HG03571 (cell line): ENCODE data around the gene PDCL2.
"Not testable (repeated sequence)": the region's sequence is repeated elsewhere in the genome, so short reads cannot be mapped to it uniquely, and the experiment has no call there.

Source experiments
- ATAC-seq: cut with Tn5 transposase; IDR thresholded peaks from one replicate; pipeline ENCODE4 v1.9.1; 2021; ENCODE audit not compliant: unreplicated experiment

The PDCL2 gene, protein sequence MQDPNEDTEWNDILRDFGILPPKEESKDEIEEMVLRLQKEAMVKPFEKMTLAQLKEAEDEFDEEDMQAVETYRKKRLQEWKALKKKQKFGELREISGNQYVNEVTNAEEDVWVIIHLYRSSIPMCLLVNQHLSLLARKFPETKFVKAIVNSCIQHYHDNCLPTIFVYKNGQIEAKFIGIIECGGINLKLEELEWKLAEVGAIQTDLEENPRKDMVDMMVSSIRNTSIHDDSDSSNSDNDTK

DNA sequence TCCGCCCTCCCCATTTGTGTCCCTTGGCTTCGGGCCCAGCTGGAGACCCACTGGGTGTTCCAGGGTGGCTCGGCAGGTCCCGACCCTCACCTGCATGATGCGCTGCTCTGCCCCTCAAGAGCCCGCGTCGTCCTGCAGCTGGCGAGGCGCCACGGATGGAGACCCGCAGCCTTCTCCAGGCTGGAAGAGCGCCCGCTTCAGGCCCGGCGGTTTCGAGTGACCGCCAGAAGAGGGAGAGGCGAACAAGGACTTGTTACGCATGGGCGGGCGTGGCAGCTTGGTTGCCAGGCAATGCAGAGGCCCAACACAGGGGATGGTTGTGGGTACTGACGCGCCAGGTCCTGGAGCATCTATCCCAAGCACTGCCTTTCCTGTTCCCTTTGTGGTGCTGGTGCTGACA is at the start of gene PDCL2:
Gene PDCL2 (minus strand): TSS at position 232 of the 400 bp plus-strand sequence. CDS start 136 bp downstream, at position 96.
- no peak for ATAC-seq

DNA sequence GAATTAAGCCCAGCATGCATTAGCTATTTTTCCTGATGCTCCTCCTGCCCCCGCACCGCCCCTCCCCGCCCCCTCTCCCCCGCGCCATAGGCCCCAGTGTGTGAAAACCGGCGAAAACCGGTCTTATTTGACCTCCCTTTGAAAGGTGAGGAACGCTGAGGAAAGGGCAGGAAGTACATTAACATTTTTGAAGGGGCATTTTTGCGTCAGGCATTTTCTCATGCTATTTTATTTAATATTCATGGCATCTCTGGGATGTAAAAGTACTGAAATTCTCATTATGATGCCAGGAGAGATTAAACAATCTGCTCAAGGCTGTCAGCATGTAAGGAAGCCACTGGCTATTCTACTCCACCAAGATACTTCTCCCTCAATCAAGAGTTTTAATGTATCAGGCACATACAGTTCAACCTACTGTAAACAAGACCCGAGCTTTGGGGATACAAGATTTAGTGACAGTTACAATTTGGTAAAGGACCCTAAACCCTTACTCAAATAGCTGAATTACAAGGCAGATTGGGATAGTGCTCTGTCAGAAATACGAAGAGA is 45.3 kb upstream of the PDCL2 start:
- no peak for ATAC-seq

DNA sequence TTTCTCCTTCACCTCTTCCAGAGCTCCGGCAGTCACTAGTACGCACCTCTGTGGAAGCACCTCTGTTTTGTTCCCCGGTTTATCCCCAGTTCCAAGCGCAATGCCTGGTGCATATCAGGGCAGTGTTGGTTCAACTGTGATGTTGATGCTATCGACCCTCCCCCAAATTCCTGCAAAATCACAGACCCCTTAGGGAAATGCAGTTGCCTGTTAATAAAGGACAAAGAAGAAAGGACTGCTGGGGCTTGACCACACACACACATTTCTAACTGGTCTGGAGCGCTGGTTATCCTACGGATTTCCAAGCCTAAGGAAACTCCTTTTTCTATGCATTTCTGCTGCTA is 44.6 kb upstream of the PDCL2 start:
- ATAC-seq, result no peak

DNA sequence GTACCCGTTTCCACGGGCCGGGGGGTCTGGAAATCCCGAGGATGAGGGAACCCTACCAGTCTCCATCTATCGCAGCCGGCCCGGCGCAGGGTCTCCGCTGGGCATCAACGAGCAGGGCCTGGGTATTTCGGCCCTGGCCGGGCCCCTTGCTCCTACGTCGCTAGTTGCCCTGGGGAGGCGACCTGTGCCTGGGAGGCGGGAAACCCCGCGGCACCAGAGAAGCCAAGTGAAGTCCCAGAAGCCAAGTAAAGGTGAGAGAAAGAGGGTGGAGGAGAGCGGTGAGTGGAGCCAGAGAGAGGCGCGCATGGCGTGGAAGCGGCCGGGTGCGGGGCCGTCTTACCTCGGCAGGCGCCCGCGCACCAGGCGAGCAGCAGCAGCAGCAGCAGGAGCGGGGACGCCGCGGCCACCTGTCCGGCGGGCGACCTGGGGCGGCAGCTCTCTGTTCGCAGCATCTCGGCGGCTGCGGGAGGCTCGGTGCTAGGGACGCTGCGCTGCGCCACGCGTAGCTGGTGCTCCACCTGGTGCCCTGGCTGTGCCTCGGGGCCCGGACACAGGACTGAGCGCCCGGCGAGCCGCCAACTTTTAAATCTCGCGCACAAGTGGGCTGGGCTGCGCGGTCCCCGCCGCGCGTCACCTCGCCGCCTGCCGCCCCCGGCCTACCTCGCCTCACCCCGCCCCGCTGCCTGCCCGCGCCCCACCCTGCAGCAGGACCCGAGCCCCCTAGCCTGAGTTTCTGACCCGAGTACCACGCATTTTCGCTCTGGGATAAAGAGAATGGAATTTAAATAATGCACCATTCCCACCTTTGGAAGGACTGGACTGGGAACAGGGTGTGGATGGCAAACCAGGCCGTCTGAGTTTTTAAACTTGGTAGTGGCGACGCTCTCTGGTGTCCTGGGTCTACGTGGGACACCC is 44.0 kb upstream of the PDCL2 start, which contains the start of gene NMU:
Gene NMU (minus strand): TSS at position 558 of the 915 bp plus-strand sequence. CDS start 106 bp downstream, at position 452.
- no peak for ATAC-seq

DNA sequence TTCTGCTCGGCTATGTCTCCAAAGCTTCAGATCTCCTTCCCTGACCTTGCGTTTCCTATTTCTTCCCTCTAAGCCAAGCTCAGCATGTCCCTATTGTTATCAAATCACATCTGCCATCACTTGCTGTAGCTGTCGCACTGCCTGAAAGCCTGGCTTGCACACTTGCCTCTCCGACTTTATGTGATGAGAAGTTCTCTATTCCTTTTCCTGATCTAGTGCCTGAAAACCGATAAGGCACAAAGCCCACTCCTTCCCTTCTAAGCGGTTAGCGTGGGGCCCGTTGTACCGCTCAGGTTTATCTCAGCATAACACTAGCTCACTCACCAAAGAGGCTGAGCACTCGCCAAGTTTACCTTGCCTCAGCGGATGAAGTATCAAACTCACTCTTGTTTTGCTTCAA is 43.2 kb upstream of the PDCL2 start:
- no peak for ATAC-seq

DNA sequence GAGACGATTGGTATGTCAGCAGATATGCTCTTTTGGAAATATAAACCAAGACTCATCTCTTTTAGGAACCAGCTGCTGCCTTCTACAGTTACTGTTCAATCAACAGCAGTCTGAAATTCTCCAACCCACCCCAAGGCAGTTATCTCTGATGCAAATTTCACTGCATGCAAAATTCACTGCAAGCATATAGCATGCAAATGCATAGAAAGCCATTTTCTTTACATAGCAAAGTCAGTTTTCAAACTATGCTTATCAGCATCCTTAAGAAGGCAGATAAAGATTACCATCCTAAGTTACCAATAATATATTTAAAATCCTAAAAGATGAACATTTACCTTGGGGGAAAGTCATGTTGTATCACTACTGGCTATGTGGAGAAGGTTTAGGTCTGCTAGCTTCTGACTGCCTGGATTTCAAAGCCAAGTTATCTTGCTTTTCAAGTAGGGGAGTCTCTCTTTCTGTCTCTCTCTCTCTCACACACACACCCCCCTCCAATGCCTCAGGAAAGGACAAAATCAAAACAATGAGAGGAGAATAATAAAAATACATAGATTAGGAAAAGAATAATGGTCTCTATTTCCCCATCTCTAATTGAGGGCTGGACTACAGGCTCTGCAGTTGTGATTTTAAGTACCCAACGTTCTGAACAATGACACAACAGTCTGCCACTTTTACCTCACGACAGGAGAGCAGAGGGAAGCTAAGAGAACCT is 42.5 kb upstream of the PDCL2 start:
- no peak for ATAC-seq

DNA sequence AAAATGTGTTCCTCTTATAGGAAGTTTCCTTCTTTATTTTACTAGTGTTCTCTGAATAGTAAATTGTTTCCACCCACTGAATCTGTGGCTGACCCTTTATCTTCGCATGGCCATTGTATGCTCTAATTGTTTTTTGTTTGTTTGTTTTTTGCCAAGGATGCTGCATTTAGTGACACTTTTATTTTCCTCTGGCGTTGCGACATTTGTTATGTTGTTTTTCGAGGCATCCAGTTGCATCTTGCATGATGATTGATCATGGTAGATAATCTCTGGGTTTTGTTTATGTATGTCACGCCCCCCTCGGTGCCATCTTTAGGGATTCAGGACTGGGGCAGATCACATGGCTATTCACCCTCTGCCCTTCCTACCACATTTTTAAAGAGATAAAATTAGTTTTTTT is 41.9 kb upstream of the PDCL2 start:
- no peak for ATAC-seq

DNA sequence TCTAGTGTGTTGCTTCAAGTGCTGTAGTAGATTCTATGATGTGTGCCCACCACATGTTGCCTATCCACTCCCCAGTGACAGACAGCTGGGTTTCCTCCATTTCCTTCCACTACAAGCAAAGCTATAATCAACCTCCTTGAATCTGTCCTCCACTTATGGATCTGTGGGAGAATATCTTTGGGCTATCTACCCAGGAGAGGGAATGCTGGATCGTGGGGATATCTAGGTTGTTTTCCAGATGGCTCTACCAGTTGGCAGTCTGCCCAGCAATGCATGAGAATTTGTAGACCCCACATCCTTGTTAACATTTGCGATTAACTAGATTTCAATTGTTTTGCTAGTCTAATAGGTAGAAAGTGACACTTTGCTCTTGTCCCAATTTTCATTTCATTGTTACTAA is 33.8 kb upstream of the PDCL2 start:
- ATAC-seq, result no peak

DNA sequence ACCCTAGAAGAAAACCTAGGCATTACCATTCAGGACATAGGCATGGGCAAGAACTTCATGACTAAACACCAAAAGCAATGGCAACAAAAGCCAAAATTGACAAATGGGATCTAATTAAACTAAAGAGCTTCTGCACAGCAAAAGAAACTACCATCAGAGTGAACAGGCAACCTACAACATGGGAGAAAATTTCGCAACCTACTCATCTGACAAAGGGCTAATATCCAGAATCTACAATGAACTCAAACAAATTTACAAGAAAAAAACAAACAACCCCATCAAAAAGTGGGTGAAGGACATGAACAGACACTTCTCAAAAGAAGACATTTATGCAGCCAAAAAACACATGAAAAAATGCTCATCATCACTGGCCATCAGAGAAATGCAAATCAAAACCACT is 32.0 kb upstream of the PDCL2 start:
- not testable (repeated sequence) for ATAC-seq

DNA sequence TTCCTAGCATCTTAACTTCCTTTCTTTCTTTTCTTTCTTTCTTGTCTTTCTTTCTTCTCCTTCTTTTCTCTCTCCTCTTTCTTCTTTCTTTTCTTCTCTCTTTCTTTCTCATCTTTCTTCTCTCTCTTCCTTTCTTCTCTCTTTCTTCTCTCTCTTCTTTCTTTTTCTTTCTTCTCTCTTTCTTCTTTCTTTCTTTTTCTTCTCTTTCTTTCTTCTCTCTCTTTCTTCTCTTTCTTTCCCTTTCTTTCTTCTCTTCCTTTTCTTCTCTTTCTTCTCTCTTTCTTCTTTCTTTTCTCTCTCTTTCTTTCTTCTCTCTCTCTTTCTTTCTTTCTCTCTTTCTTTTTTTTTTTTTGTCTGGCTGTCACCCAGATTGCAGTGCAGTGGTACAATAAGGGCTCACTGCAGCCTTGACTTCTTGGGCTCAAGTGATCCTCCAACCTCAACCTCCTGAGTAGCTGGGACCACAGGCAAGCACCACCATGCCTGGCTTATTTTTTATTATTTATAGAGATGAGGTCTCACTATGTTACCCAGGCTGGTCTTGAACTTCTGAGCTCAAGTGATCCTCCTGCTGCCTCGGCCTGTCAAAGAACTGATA is 26.6 kb upstream of the PDCL2 start:
- ATAC-seq, result no peak

DNA sequence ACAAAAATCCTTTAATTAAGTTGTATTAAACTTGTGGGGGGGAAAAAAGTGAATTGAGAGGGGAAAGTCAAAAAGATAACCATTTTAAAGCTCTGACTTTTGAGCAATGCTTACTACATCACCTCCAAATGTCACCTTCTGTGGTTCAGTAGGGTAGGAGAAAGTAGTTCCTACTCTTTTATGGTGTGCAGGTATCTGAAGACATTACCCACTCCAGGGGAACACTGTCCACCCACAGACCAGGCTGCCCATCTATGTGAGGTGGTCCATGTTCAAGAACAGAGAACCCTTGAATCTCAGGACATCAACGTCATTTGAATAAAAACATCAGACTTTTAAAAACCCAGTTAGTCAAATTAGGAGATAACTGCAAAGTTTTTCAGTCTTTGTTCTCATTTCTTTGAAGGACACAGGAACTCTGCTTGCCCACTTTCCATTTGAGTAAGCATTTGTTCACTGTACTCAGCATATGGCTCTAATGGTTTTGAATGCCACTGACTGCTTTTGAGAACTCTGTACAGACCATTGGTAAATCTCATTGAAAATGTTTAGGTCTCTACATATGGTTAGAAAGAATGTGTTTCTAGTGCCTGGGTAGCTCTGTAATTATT is 25.6 kb upstream of the PDCL2 start:
- ATAC-seq, result peak; percentile 90

DNA sequence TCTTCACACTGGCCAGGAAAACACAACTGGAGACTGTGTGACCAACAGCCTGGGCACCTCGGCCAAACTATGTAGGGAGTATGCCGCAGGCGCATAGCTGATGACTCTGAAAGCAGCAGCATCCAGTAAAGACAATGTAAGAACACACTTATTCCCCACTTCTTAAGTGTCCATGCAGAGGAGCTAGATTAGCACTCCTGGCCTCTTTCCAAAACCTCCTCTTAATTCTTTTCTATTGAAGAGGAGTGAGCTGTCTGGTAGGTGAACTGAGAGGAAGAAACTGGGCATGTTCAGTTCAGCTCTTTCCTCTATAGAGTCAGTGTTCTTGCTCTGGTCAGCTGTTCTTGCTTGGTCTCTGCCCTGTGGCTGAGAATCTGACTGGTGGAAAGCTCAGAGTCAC is 23.0 kb upstream of the PDCL2 start:
- no peak for ATAC-seq

DNA sequence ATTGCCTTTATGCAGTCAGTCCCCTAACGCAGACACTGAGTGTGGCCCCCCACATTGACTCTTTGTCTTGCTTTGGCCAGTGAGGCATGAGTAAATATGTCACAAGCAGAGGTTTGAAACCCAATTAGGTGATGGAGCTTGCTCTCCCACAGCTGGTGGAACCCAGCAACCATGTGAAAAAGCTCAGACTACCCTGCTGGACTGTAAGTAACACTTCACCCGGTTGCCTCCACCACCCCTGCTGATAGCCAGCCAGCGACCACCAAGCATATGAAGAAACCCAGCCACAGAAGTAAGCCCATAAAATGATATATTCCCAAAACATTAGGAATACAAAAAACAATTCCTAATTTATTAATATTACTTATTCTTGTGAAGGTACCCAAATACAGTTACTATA is 21.6 kb upstream of the PDCL2 start:
- ATAC-seq, result no peak

DNA sequence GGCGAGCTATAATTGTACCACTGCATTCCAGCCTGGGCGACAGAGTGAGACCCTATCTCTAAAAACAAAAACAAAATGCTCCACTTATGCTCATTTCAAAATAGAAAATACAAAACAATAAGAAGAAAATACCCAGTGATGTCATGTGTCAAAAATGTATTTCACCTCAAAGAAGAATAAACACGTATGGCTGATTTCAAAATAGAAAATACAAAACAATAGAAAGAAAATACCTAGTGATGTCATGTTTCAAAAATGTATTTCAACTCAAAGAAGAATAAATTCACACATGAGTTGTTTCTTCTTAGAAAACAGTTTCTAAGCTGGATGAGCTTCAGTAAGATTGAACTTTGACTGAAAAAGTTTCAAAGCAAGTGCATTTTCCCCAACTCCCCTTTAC is 20.3 kb upstream of the PDCL2 start:
- no peak for ATAC-seq

DNA sequence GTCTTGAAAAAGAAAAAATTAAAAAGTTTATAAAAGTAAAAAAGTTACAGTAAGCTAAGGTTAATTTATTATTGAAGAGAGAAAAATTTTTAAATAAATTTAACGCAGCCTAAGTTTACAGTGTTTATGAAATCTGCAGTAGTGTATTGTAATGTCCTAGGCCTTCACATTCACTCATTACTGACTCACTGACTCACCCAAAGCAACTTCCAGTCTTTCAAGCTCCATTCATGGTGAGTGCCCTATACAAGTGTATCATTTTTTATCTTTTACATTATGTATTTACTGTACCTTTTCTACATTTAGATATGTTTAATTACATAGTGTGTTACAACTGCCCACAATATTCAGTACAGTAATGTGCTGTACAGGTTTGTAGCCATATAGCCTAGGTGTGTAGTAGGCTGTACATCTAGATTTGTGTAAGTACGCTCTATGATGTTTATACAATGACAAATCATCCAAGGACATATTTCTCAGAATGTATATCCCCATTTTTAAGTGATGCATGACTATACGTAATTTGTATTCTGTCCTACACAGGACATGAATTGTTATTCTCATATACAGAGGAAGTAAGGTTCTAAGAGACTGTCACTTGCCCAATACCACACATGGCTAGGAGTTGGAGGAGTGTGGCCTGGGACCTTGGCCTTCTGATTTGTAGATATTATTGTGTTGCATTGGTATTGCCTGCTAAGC is 19.5 kb upstream of the PDCL2 start:
- ATAC-seq, result no peak

DNA sequence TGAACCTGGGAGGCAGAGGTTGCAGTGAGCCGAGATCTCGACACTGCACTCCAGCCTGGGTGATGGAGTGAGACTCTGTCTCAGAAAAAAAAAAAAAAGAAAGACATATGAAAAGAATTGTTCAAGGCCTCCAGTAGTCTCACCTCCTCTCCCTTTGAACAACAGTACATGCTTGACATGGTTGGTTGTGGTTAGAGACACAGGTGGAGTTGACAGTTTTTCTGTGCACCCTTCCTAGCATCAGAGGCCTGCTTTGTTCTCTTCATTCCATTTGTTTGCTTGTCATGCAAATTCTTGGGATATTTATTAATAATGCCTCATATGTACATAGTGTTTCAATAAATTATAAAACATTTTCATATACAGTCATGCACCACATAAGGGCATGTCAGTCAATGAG is 18.3 kb upstream of the PDCL2 start:
- ATAC-seq, result no peak

DNA sequence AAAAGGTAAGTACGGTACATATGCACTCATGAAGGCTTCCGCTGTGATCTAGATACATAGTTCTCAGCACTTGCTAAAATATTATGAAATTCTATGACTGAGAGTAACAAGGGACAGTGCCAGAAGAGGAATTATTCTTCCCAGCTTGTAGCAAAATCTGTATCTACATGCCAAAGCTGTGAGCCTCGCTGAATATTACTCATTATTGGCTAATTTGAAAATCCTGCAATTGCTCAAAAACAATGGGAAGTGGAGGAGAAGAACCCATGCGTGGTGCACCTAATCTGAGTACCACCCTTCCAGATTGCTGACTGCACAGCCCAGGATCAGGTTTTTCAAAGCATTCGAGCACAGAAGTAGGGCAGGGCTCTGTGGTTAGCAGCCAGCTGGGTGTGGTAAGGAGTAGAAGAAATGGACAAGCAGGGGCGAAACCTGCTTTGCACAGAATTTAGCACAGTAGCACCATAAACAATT is 17.4 kb upstream of the PDCL2 start:
- ATAC-seq, result no peak

DNA sequence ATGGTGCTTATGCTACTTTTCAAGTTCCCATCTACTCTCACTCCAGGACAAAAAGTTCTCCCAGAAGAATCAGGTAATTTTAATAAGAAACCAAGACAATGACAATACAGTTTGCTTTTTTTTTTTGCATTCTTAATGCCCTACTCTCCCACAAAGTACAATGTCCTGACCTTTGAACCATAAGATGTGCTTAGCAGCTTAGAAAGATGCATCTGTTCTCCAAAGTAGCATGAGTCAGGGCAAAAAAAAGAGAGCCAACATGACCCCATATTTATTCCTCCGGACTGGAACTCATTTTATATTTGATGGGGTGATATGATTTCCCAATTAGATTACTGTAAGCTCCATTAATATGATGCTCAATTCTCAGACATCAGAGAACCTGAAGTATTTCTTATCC is 16.5 kb upstream of the PDCL2 start:
- no peak for ATAC-seq

DNA sequence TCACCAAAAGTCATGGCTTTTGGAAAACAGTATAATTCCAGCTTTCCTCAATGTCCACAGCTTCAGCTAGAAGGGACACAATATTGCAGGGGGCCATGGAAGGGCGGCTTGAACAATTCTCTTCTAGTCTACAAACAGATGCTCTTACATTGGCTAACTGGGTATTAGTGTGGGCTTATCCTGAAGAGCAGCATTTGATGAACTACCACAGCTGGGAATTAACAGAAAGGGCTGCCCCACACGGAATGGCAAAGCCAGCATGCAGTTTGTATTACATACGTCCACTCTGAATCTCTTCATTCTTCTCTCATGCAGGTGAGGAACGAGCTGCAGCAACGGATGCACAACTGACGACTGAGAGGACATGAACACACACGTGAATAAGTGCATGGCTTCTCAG is 13.0 kb upstream of the PDCL2 start:
- ATAC-seq, result no peak

DNA sequence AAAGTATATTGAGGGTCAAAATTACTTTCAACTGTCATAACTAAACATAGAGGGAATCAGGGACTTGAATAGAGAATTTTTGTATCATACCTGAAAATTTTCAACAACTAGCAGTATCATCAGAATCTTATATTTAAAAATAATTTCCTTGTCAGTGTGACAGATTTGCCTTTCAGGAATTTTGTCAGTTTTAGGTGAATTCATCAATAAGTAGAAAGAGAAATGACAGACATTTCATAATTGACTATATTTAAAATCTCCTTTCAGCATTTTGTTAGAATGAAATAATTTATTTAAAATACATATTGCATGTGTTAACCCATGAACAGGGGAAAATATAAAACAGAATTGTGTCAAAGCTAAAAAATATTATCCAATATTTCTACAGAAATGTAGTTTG is 8.6 kb upstream of the PDCL2 start:
- ATAC-seq, result no peak
